GM10847 (cell line): ENCODE measurements around the gene SLC15A4.

ENCODE experiments used
- POLR2A ChIP-seq: IDR thresholded peaks from 2 replicates; pipeline ENCODE4 v1.6.1; 2011; ENCODE audit not compliant: insufficient read length; ENCODE audit errors: extremely low read depth

The SLC15A4 gene

GRCh38 chr12:128803788-128804187 is 20.0 kb downstream of the SLC15A4 start:
- TF ChIP-seq POLR2A, result no peak

GRCh38 chr12:128802756-128803155 is 21.0 kb downstream of the SLC15A4 start:
- TF ChIP-seq POLR2A, result no peak

GRCh38 chr12:128801879-128802391 is 21.8 kb downstream of the SLC15A4 start:
- no peak for TF ChIP-seq POLR2A

GRCh38 chr12:128800606-128801005 is 23.2 kb downstream of the SLC15A4 start:
- TF ChIP-seq POLR2A, result no peak

GRCh38 chr12:128798571-128799341 is 25.0 kb downstream of the SLC15A4 start:
- no peak for TF ChIP-seq POLR2A

GRCh38 chr12:128797119-128798118 is 26.3 kb downstream of the SLC15A4 start:
- no peak for TF ChIP-seq POLR2A

- no peak for TF ChIP-seq POLR2A
Measured at GRCh38 chr12:128796439-128797118, 27.2 kb downstream of the SLC15A4 start.

- no peak for TF ChIP-seq POLR2A
Measured at GRCh38 chr12:128795530-128796361, 28.0 kb downstream of the SLC15A4 start.

- no peak for TF ChIP-seq POLR2A
Measured at GRCh38 chr12:128794661-128795529, 28.9 kb downstream of the SLC15A4 start.

- TF ChIP-seq POLR2A, result no peak
Measured at GRCh38 chr12:128793701-128794100, 30.1 kb downstream of the SLC15A4 start.

GRCh38 chr12:128792881-128793280 is 30.9 kb downstream of the SLC15A4 start:
- no peak for TF ChIP-seq POLR2A

GRCh38 chr12:128792398-128792797 is 31.4 kb downstream of the SLC15A4 start:
- no peak for TF ChIP-seq POLR2A

GRCh38 chr12:128791395-128792322 is 32.1 kb downstream of the SLC15A4 start:
- no peak for TF ChIP-seq POLR2A
